Psoas muscle (tissue), 8 donors: ENCODE results near the gene GRK3. TPM values are rescaled to one million over a fixed set of nuclear protein-coding genes. Genes with fewer than 3 reads are reported as not detected.
A peak's percentile ranks its signal among the peaks of the same experiment; 100 is the strongest.

Source experiments
- ATAC-seq, 4 donors: fragments of 200-7000 bp; cut with Tn5 transposase; one replicate each; pipeline ENCODE4 v1.9.1; 2020; ENCODE audit warnings: moderate library complexity in 3 of 4, mild to moderate bottlenecking in 2 of 4
- DNase-seq, 2 donors: peaks; one replicate each; pipeline ENCODE4 v3.0.0-alpha.2; 2020
- H3K27ac ChIP-seq: fragments of 200-600 bp; one replicate; pipeline ENCODE4 v1.8.0; 2022
- H3K27me3 ChIP-seq, 3 donors: fragments of 200-600 bp in 1 of 3; one replicate each; pipeline versions ENCODE4 v1.6.1 to v1.8.0; 2013 to 2022; ENCODE audit warnings: low read length in 2 of 3, mild to moderate bottlenecking in 2 of 3, moderate library complexity in 1 of 3; ENCODE audit not compliant: insufficient read depth in 3 of 3
- H3K36me3 ChIP-seq, 2 donors: fragments of 200-600 bp in 1 of 2; one replicate each; pipeline versions ENCODE4 v1.6.1 to v1.8.0; 2013 to 2022; ENCODE audit warnings: low read depth in 1 of 2, mild to moderate bottlenecking in 1 of 2, moderate library complexity in 1 of 2; ENCODE audit not compliant: insufficient read depth in 1 of 2
- H3K4me1 ChIP-seq: fragments of 200-600 bp; one replicate; pipeline ENCODE4 v1.8.0; 2022
- H3K4me3 ChIP-seq: fragments of 200-600 bp; one replicate; pipeline ENCODE4 v1.8.0; 2022; ENCODE audit warnings: mild to moderate bottlenecking
- H3K9me3 ChIP-seq: fragments of 200-600 bp; one replicate; pipeline ENCODE4 v1.8.0; 2022
- WGBS, 3 donors: extraction: QIAGEN DNeasy Blood & Tissue Kit; methylation state at CpG; one replicate each; pipeline versions ENCODE4 v1.1.6 to v1.1.7; 2013; 5-methylcytosine and 5-hydroxymethylcytosine counted together
- intact Hi-C, 2 donors: fragments of 100-400 bp; cut with DNase I; formaldehyde crosslinking; loops; one replicate each; pipeline versions ENCODE4 v1.11.0 to v1.14.2; 2022
- polyA plus RNA-seq, 3 donors: library from polyadenylated mRNA; stranded (reverse); fragments of 200-250 nt; gene quantifications; one replicate each; pipeline ENCODE4 v1.2.3, GENCODE V29; 2013
- total RNA-seq, 4 donors: library from RNA; stranded (reverse); fragmentation: NEBNext Ultra II Directional in 2 of 4; extraction: Animal tissue kit (Norgen Biotek cat#: 25700) in 2 of 4; gene quantifications; one replicate each; pipeline versions ENCODE4 v1.2.1 to v1.2.4, GENCODE V29; 2021 to 2023
- TF ChIP-seq, protein P1 (sequence below): fragments of 200-600 bp; IDR thresholded peaks from one replicate; pipeline ENCODE4 v1.8.0; 2022; ENCODE audit warnings: antibody characterized with exemption
- donor health status: healthy with polysubstance abuse.
- donor health status: DM: no; HTN: no; CAD: no; lungs with moderate emphysema.
- donor health status: Bipolar disorder and iron deficiency.
- donor health status: healthy.
- donor health status: DM: yes; HTN: yes; CAD: no.
- donor health status: DM: no; HTN: no; CAD: no.
- donor health status: DM: no; HTN: no; CAD: no.
- donor health status: DM: yes; HTN: yes; CAD: no.

GRK3 gene
- total and polyA plus RNA-seq, 7 donors, result 0.17 to 2.0 (median 1.3) TPM

DNA sequence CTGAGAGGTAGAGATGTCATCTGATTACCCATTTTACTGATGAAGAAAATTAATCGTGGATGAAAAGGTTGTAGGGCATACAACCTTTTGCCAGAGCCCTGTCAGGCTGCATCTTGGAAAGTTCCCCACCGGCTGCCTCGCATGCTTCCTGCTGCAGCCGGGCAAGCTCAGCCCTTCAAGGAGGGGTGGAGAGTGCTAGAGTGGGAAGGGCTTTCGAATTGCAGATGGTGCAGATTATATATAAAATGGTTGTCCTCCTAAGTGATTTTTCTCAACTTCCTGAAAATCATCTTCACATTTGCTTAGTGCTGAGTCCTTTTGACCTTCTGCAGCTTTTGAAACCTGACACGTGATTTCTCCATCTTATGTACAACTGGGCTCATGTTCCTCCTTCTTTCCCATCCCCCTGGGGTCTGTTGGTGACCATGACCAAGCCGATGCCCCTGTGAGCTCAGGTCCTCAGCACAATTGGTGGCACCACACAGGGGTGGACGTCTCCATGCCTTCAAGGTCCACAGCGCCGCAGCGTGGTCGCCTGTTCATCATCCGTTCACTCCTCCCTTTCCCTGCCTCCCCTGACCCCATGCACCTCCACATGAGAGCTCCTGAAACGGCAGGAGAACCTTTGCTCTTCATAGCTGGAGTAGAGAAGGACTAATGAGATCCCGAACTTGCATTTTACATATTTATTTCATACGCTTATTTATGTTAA is 129.9 kb downstream of the GRK3 start:
- H3K27me3 ChIP-seq, result no peaks in the 10 kb centered on the region
- H3K27ac ChIP-seq, result no peak overlapping the region
- peak in 1 of 4 donors; percentile 15 for ATAC-seq
- TF ChIP-seq, protein P1, sequence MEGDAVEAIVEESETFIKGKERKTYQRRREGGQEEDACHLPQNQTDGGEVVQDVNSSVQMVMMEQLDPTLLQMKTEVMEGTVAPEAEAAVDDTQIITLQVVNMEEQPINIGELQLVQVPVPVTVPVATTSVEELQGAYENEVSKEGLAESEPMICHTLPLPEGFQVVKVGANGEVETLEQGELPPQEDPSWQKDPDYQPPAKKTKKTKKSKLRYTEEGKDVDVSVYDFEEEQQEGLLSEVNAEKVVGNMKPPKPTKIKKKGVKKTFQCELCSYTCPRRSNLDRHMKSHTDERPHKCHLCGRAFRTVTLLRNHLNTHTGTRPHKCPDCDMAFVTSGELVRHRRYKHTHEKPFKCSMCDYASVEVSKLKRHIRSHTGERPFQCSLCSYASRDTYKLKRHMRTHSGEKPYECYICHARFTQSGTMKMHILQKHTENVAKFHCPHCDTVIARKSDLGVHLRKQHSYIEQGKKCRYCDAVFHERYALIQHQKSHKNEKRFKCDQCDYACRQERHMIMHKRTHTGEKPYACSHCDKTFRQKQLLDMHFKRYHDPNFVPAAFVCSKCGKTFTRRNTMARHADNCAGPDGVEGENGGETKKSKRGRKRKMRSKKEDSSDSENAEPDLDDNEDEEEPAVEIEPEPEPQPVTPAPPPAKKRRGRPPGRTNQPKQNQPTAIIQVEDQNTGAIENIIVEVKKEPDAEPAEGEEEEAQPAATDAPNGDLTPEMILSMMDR, result no peak
- WGBS, 3 donors, result 73 to 92% (median 74%) methylated on average over 16 of the region's 16 CpGs
- DNase-seq, result peak in 1 of 2 donors; percentile 21
- H3K4me3 ChIP-seq, result no peak overlapping the region
- intact Hi-C loops, result no loop called here
- H3K36me3 ChIP-seq, result no peaks in the 10 kb centered on the region
- H3K9me3 ChIP-seq, result no peaks in the 10 kb centered on the region
- H3K4me1 ChIP-seq, result peaks cover 21% of the 10 kb centered on the region

DNA sequence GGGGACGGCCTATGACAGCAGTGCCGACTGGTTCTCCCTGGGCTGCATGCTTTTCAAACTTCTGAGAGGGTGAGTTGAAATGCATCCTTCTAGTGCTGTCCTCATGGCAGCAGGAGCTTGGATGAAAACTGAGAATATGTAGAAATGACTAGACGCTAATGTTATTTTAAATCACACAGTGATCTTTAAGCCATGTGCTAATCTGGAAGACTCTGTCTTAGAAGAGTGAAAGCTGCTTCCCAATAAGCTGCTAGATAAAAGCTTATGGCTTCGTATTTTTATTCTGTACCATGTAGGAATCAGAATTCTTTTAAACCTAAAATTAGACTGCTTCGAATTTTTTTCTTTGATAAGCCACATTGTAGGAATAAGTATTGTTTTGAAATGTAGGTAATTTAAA is 130.7 kb downstream of the GRK3 start:
- no peak overlapping the region for H3K4me3 ChIP-seq
- no peaks in the 10 kb centered on the region for H3K9me3 ChIP-seq
- intact Hi-C loops, result no loop called here
- H3K27ac ChIP-seq, result no peak overlapping the region
- H3K4me1 ChIP-seq, result peaks cover 21% of the 10 kb centered on the region
- 67 to 91% (median 82%) methylated on average over 5 of the region's 5 CpGs for WGBS, 3 donors
- H3K27me3 ChIP-seq, result no peaks in the 10 kb centered on the region
- ATAC-seq, result no peak
- TF ChIP-seq, protein P1, result no peak
- H3K36me3 ChIP-seq, result no peaks in the 10 kb centered on the region
- DNase-seq, result no peak

DNA sequence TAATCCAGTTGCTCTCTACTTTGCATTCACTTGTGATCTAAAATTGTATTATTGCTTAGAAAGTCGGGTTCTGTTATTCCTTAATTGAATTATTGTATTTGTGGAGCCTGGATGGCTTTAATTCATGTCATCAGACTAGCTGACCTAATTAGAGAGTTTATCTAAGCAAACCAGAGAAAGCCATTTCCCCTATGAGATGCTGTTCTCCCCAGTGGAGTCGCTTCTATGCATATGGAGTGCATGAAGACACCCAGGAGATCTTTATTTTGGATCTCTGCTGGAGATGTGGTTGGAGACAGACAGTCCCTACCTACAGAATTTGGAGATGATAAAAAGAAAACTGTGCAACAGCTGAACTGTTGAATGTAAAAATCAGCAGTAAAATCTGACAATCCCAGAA is 132.3 kb downstream of the GRK3 start:
- Histone ChIP-seq H3K27ac (no peak overlapping the region), H3K27me3 (no peaks in the 10 kb centered on the region), H3K9me3 (no peaks in the 10 kb centered on the region), H3K4me3 (no peak overlapping the region), H3K36me3 (no peaks in the 10 kb centered on the region), H3K4me1 (peaks cover 31% of the 10 kb centered on the region)
- ATAC-seq (no peak), DNase-seq (no peak)
- TF ChIP-seq, protein P1, result no peak
- intact Hi-C loops, result no loop called here
- WGBS, 3 donors, result 73 to 78% (median 74%) methylated on average over 2 of the region's 2 CpGs

DNA sequence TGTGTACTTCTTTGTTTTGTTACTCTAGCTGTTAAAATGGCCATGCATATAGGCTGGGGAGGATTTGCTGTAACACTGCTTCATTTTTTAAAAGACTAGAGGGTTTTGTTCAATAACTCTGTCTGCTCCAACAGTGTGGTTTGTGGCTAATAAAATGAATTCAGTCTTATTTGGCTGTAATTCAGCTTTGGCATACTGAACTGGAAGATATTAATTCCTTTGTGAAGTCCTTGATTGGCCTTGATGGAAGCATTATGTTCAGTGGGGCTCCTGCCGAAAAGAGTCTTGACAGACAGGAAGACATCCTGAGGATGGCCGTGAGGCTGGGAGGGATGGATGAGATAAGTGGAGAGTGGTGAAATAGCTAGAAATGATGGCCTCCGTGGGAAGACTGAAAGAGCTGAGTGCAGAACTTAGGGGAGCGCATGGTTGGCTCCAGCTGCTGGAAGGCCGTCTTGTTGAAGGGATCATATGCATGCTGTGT is 132.7 kb downstream of the GRK3 start:
- ATAC-seq (no peak), DNase-seq (no peak)
- Histone ChIP-seq H3K36me3 (no peaks in the 10 kb centered on the region), H3K4me3 (no peak overlapping the region), H3K9me3 (no peaks in the 10 kb centered on the region), H3K4me1 (peaks cover 29% of the 10 kb centered on the region), H3K27ac (no peak overlapping the region), H3K27me3 (no peaks in the 10 kb centered on the region)
- intact Hi-C loops, result no loop called here
- WGBS, 3 donors, result 65 to 71% (median 66%) methylated on average over 5 of the region's 5 CpGs
- TF ChIP-seq, protein P1, result no peak

DNA sequence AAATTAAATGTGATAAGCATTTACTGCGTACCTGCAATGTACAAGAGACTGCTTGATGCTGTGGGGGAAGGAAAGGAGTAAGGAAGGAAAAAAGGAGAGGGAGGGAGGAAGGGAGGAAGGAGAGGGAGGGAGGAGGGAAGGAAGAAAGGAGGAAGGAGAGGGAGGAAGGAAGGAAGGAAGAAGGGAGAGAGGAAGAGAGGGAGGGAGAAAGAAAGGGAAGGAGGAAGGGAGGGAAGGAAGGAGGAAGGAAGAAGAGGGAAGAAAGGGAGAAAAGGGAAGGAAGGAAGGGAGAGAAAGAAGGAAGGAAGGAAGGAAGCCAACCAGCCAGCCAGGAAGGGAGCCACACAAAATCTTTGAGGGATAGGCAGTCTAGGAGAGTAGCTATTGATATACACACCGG is 133.5 kb downstream of the GRK3 start:
- ATAC-seq (no peak), DNase-seq (no peak)
- Histone ChIP-seq H3K36me3 (no peaks in the 10 kb centered on the region), H3K27me3 (no peaks in the 10 kb centered on the region), H3K4me1 (peaks cover 22% of the 10 kb centered on the region), H3K27ac (no peak overlapping the region), H3K4me3 (no peak overlapping the region), H3K9me3 (no peaks in the 10 kb centered on the region)
- TF ChIP-seq, protein P1, result no peak
- intact Hi-C loops, result no loop called here
- 88 to 89% (median 89%) methylated on average over 2 of the region's 2 CpGs for WGBS, 3 donors
